ENCODE measurements around the gene ACTR1B.

- TF ChIP-seq, protein P1, sequence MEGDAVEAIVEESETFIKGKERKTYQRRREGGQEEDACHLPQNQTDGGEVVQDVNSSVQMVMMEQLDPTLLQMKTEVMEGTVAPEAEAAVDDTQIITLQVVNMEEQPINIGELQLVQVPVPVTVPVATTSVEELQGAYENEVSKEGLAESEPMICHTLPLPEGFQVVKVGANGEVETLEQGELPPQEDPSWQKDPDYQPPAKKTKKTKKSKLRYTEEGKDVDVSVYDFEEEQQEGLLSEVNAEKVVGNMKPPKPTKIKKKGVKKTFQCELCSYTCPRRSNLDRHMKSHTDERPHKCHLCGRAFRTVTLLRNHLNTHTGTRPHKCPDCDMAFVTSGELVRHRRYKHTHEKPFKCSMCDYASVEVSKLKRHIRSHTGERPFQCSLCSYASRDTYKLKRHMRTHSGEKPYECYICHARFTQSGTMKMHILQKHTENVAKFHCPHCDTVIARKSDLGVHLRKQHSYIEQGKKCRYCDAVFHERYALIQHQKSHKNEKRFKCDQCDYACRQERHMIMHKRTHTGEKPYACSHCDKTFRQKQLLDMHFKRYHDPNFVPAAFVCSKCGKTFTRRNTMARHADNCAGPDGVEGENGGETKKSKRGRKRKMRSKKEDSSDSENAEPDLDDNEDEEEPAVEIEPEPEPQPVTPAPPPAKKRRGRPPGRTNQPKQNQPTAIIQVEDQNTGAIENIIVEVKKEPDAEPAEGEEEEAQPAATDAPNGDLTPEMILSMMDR (IDR thresholded peaks at IDR 0.05) = no peak
- no peak for TF ChIP-seq POLR2AphosphoS5 (IDR thresholded peaks at IDR 0.05)
These were observed 6.6 kb upstream of the ACTR1B start for GRCh38 chr2:97670471-97670870.
